ENCODE measurements around the gene ABCB10. TPM values are rescaled to one million over a fixed set of nuclear protein-coding genes. Genes with fewer than 3 reads are reported as not detected.
"Not testable (repeated sequence)": the region's sequence is repeated elsewhere in the genome, so short reads cannot be mapped to it uniquely, and the experiment has no call there.

Gene ABCB10
- polyA plus RNA-seq, 4 donors = 7.8 to 31.9 (median 11.3) TPM

- not testable (repeated sequence) for DNase-seq; H3K9me3 ChIP-seq (ENCODE audit: control insufficient read depth in 2 of 2, insufficient read depth in 1 of 2, low read depth in 1 of 2, low read length in 1 of 2); H3K4me3 ChIP-seq (ENCODE audit: low read depth in 1 of 3, low read length in 3 of 3); H3K4me1 ChIP-seq (ENCODE audit: control insufficient read depth in 3 of 3, insufficient read depth in 2 of 3, low read depth in 1 of 3, low read length in 2 of 3); H3K36me3 ChIP-seq (ENCODE audit: control insufficient read depth in 3 of 3, insufficient read depth in 2 of 3, low read depth in 1 of 3, low read length in 3 of 3); FAIRE-seq; H3K27ac ChIP-seq (ENCODE audit: low read depth in 1 of 3, low read length in 2 of 3); H3K27me3 ChIP-seq (ENCODE audit: control insufficient read depth in 3 of 3, insufficient read depth in 3 of 3, low read length in 3 of 3)
- WGBS, 3 donors = 80 to 90% (median 90%) methylated on average over 2 of the region's 2 CpGs
These were observed 47.3 kb downstream of the ABCB10 start for GRCh38 chr1:229511201-229511600.

GRCh38 chr1:229509576-229509975, 48.9 kb downstream of the ABCB10 start:
- Histone ChIP-seq H3K4me3 (ENCODE audit: low read depth in 1 of 3, low read length in 3 of 3) (no peak overlapping the region), H3K36me3 (ENCODE audit: control insufficient read depth in 3 of 3, insufficient read depth in 2 of 3, low read depth in 1 of 3, low read length in 3 of 3) (peaks cover 0 to 3% (median 0%) of the 10 kb centered on the region in 3 donors), H3K4me1 (ENCODE audit: control insufficient read depth in 3 of 3, insufficient read depth in 2 of 3, low read depth in 1 of 3, low read length in 2 of 3) (peaks cover 0 to 4% (median 3%) of the 10 kb centered on the region in 3 donors), H3K9me3 (ENCODE audit: control insufficient read depth in 2 of 2, insufficient read depth in 1 of 2, low read depth in 1 of 2, low read length in 1 of 2) (no peaks in the 10 kb centered on the region), H3K27ac (ENCODE audit: low read depth in 1 of 3, low read length in 2 of 3) (no peak overlapping the region), H3K27me3 (ENCODE audit: control insufficient read depth in 3 of 3, insufficient read depth in 3 of 3, low read length in 3 of 3) (no peaks in the 10 kb centered on the region)
- WGBS, 3 donors = 80 to 87% (median 83%) methylated on average over 2 of the region's 2 CpGs
- peak in 1 of 2 donors; percentile 11 for DNase-seq
- no peak for FAIRE-seq

- WGBS, 3 donors = 81 to 86% (median 83%) methylated on average over 7 of the region's 7 CpGs
- peak overlapping the region; percentile 70 to 98 (median 88) for H3K4me3 ChIP-seq (ENCODE audit: low read depth in 1 of 3, low read length in 3 of 3)
- no peak for FAIRE-seq
- peak overlapping the region; percentile 95 to 99 (median 99) for H3K27ac ChIP-seq (ENCODE audit: low read depth in 1 of 3, low read length in 2 of 3)
- H3K36me3 ChIP-seq (ENCODE audit: control insufficient read depth in 3 of 3, insufficient read depth in 2 of 3, low read depth in 1 of 3, low read length in 3 of 3) = peaks cover 0 to 3% (median 0%) of the 10 kb centered on the region in 3 donors
- H3K9me3 ChIP-seq (ENCODE audit: control insufficient read depth in 2 of 2, insufficient read depth in 1 of 2, low read depth in 1 of 2, low read length in 1 of 2) = no peaks in the 10 kb centered on the region
- no peaks in the 10 kb centered on the region for H3K27me3 ChIP-seq (ENCODE audit: control insufficient read depth in 3 of 3, insufficient read depth in 3 of 3, low read length in 3 of 3)
- peaks cover 0 to 4% (median 3%) of the 10 kb centered on the region in 3 donors for H3K4me1 ChIP-seq (ENCODE audit: control insufficient read depth in 3 of 3, insufficient read depth in 2 of 3, low read depth in 1 of 3, low read length in 2 of 3)
- no peak for DNase-seq
These were observed 49.6 kb downstream of the ABCB10 start for GRCh38 chr1:229508823-229509337.

GRCh38 chr1:229507951-229508822, 50.3 kb downstream of the ABCB10 start, which contains the start of gene NUP133:
Gene NUP133, minus strand, starts transcription at chr1:229508341. Its CDS starts 92 bp downstream, at chr1:229508249.
- H3K27me3 ChIP-seq (ENCODE audit: control insufficient read depth in 3 of 3, insufficient read depth in 3 of 3, low read length in 3 of 3) = no peaks in the 10 kb centered on the region
- peak within 1 kb of the TSS; percentile 95 to 99 (median 99) for H3K27ac ChIP-seq (ENCODE audit: low read depth in 1 of 3, low read length in 2 of 3)
- peaks cover 0 to 4% (median 3%) of the 10 kb centered on the region in 3 donors for H3K4me1 ChIP-seq (ENCODE audit: control insufficient read depth in 3 of 3, insufficient read depth in 2 of 3, low read depth in 1 of 3, low read length in 2 of 3)
- peaks cover 0 to 3% (median 2%) of the 10 kb centered on the region in 3 donors for H3K36me3 ChIP-seq (ENCODE audit: control insufficient read depth in 3 of 3, insufficient read depth in 2 of 3, low read depth in 1 of 3, low read length in 3 of 3)
- peak; percentile 98 to 100 for DNase-seq
- 0 to 1% (median 0%) methylated on average over 65 of the region's 65 CpGs for WGBS, 3 donors
- no peaks in the 10 kb centered on the region for H3K9me3 ChIP-seq (ENCODE audit: control insufficient read depth in 2 of 2, insufficient read depth in 1 of 2, low read depth in 1 of 2, low read length in 1 of 2)
- no peak for FAIRE-seq
- H3K4me3 ChIP-seq (ENCODE audit: low read depth in 1 of 3, low read length in 3 of 3) = peak within 1 kb of the TSS; percentile 70 to 98 (median 88)

- no peak for DNase-seq
- peaks cover 0 to 9% (median 2%) of the 10 kb centered on the region in 3 donors for H3K36me3 ChIP-seq (ENCODE audit: control insufficient read depth in 3 of 3, insufficient read depth in 2 of 3, low read depth in 1 of 3, low read length in 3 of 3)
- no peaks in the 10 kb centered on the region for H3K9me3 ChIP-seq (ENCODE audit: control insufficient read depth in 2 of 2, insufficient read depth in 1 of 2, low read depth in 1 of 2, low read length in 1 of 2)
- no peak for FAIRE-seq
- H3K27me3 ChIP-seq (ENCODE audit: control insufficient read depth in 3 of 3, insufficient read depth in 3 of 3, low read length in 3 of 3) = no peaks in the 10 kb centered on the region
- WGBS, 3 donors = 3 to 5% (median 5%) methylated on average over 5 of the region's 5 CpGs
- H3K4me1 ChIP-seq (ENCODE audit: control insufficient read depth in 3 of 3, insufficient read depth in 2 of 3, low read depth in 1 of 3, low read length in 2 of 3) = peaks cover 0 to 4% (median 3%) of the 10 kb centered on the region in 3 donors
- H3K27ac ChIP-seq (ENCODE audit: low read depth in 1 of 3, low read length in 2 of 3) = peak overlapping the region; percentile 95 to 99 (median 99)
- peak overlapping the region; percentile 70 to 98 (median 88) for H3K4me3 ChIP-seq (ENCODE audit: low read depth in 1 of 3, low read length in 3 of 3)
These were observed 51.0 kb downstream of the ABCB10 start for GRCh38 chr1:229507502-229507901.

- H3K4me3 ChIP-seq (ENCODE audit: low read depth in 1 of 3, low read length in 3 of 3) = no peak overlapping the region
- 63 to 76% (median 68%) methylated on average over 8 of the region's 8 CpGs for WGBS, 3 donors
- no peak for FAIRE-seq
These were observed 51.9 kb downstream of the ABCB10 start for GRCh38 chr1:229506633-229507032.

GRCh38 chr1:229495782-229496181, 62.7 kb downstream of the ABCB10 start:
- DNase-seq (no peak), FAIRE-seq (no peak)
- H3K27me3 ChIP-seq (ENCODE audit: control insufficient read depth in 3 of 3, insufficient read depth in 3 of 3, low read length in 3 of 3) = no peaks in the 10 kb centered on the region
- H3K27ac ChIP-seq (ENCODE audit: low read depth in 1 of 3, low read length in 2 of 3) = no peak overlapping the region
- 85 to 90% (median 88%) methylated on average over 2 of the region's 2 CpGs for WGBS, 3 donors
- peaks cover 1 to 47% (median 12%) of the 10 kb centered on the region in 3 donors for H3K36me3 ChIP-seq (ENCODE audit: control insufficient read depth in 3 of 3, insufficient read depth in 2 of 3, low read depth in 1 of 3, low read length in 3 of 3)
- H3K9me3 ChIP-seq (ENCODE audit: control insufficient read depth in 2 of 2, insufficient read depth in 1 of 2, low read depth in 1 of 2, low read length in 1 of 2) = no peaks in the 10 kb centered on the region
- no peak overlapping the region for H3K4me3 ChIP-seq (ENCODE audit: low read depth in 1 of 3, low read length in 3 of 3)
- H3K4me1 ChIP-seq (ENCODE audit: control insufficient read depth in 3 of 3, insufficient read depth in 2 of 3, low read depth in 1 of 3, low read length in 2 of 3) = peaks cover 0 to 9% (median 0%) of the 10 kb centered on the region in 3 donors

More at GRCh38 chr1:229506633-229507032, 51.9 kb downstream of the ABCB10 start:
- no peak for DNase-seq
- Histone ChIP-seq H3K27ac (ENCODE audit: low read depth in 1 of 3, low read length in 2 of 3) (no peak overlapping the region), H3K36me3 (ENCODE audit: control insufficient read depth in 3 of 3, insufficient read depth in 2 of 3, low read depth in 1 of 3, low read length in 3 of 3) (peaks cover 2 to 10% (median 2%) of the 10 kb centered on the region in 3 donors), H3K4me1 (ENCODE audit: control insufficient read depth in 3 of 3, insufficient read depth in 2 of 3, low read depth in 1 of 3, low read length in 2 of 3) (peaks cover 0 to 4% (median 3%) of the 10 kb centered on the region in 3 donors), H3K9me3 (ENCODE audit: control insufficient read depth in 2 of 2, insufficient read depth in 1 of 2, low read depth in 1 of 2, low read length in 1 of 2) (no peaks in the 10 kb centered on the region), H3K27me3 (ENCODE audit: control insufficient read depth in 3 of 3, insufficient read depth in 3 of 3, low read length in 3 of 3) (no peaks in the 10 kb centered on the region)

GRCh38 chr1:229487181-229487580, 71.3 kb downstream of the ABCB10 start:
- H3K27ac ChIP-seq (ENCODE audit: low read depth in 1 of 3, low read length in 2 of 3) = no peak overlapping the region
- no peaks in the 10 kb centered on the region for H3K27me3 ChIP-seq (ENCODE audit: control insufficient read depth in 3 of 3, insufficient read depth in 3 of 3, low read length in 3 of 3)
- H3K36me3 ChIP-seq (ENCODE audit: control insufficient read depth in 3 of 3, insufficient read depth in 2 of 3, low read depth in 1 of 3, low read length in 3 of 3) = peaks cover 6 to 50% (median 13%) of the 10 kb centered on the region in 3 donors
- DNase-seq = no peak
- no peak for FAIRE-seq
- H3K4me3 ChIP-seq (ENCODE audit: low read depth in 1 of 3, low read length in 3 of 3) = no peak overlapping the region
- no peaks in the 10 kb centered on the region for H3K9me3 ChIP-seq (ENCODE audit: control insufficient read depth in 2 of 2, insufficient read depth in 1 of 2, low read depth in 1 of 2, low read length in 1 of 2)
- 98 to 100% (median 100%) methylated on average over 1 of the region's 1 CpG for WGBS, 3 donors
- no peaks in the 10 kb centered on the region for H3K4me1 ChIP-seq (ENCODE audit: control insufficient read depth in 3 of 3, insufficient read depth in 2 of 3, low read depth in 1 of 3, low read length in 2 of 3)
